Measurements from ENCODE around the gene IFI27.
"Not testable (repeated sequence)": the region's sequence is repeated elsewhere in the genome, so short reads cannot be mapped to it uniquely, and the experiment has no call there.

Gene IFI27

GRCh38 chr14:94110552-94111181 lies at the start of gene IFI27:
TSS of gene IFI27 (plus strand) at chr14:94110736.
- DNase-seq, result no peak

- DNase-seq, result no peak
Observed at GRCh38 chr14:94062344-94062940, 48.1 kb upstream of the IFI27 start.

DNA sequence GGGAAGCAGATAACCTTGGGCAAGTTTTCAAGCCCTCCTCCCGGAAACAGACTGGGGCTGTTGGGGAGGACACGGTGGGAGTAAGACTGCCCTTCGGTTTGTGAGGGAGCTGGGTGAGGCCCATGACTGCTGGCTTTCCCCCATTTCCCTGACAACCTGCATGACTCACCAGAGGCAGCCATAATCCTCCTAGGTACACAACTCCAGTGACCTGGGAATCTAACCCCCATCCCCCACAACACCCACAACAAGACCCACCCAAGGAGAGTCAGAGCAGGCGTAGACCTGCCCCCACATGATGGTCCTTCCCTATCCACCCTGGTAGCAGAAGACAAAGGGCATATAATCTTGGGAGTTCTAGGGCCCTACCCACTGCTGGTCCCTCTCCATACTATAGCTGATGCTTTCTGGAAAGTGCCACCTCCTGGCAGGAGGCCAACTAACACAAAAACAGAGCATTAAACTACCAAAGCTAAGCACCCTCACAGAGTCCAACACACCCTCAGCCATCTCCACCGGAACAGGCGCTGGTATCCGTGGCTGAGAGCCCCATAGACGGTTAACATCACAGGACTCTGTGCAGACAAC lies 44.4 kb upstream of the IFI27 start:
- no peak for DNase-seq

DNA sequence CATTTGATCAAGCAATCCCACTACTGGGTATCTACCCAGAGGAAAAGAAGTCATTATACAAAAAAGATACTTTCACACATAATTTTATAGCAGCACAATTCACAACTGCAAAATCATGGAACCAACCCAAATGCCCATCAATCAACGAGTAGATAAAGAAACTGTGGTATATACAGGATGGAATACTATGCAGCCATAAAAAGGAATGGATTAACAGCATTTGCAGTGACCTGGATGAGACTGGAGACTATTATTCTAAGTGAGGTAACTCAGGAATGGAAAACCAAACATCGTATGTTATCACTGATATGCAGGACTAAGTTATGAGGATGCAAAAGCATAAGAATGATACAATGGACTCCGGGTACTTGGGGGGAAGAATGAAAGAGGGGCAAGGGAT lies 38.5 kb upstream of the IFI27 start:
- DNase-seq, result not testable (repeated sequence)

DNA sequence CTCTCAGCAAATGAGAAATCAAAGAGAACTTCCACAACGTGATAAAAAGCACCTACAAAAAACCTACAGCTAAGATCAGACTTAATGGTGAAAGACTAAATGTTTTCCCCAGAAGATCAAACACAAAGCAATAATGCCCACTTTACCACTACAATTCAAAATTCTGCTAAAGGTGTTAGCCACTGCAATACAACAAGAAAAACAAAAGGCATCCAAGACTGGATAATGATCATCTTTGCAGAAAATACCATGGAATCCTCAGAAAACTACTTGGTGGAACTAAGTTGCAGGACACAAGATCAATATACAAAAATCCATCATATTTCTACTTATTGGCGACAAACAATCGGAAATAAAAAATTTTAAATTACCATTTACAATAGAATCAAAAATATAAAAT lies 36.0 kb upstream of the IFI27 start:
- DNase-seq, result no peak

GRCh38 chr14:94075008-94075407 lies 35.5 kb upstream of the IFI27 start:
- no peak for DNase-seq

GRCh38 chr14:94077111-94077821 lies 33.3 kb upstream of the IFI27 start:
- no peak for DNase-seq

DNA sequence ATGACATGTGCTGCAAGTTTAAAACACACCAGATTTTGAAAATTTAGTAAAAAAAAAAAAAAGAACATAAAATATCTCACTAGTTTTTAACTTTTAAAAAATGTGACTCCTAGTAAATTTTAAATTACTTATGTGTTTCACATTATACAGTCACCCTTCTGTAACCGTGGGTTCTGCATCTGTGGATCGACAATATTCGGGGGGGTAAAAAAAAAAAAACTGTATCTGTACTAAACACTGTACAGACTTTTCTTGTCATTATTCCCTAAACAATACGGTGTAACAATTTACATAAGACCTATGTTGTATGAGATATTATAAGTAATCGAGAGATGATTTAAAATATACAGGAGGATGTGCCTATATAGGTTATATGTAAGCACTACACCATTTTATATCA lies 32.7 kb upstream of the IFI27 start:
- DNase-seq, result no peak

- DNase-seq, result peak in 1 of 2 experiments; percentile 30
Observed at GRCh38 chr14:94079891-94080620, 30.5 kb upstream of the IFI27 start.

DNA sequence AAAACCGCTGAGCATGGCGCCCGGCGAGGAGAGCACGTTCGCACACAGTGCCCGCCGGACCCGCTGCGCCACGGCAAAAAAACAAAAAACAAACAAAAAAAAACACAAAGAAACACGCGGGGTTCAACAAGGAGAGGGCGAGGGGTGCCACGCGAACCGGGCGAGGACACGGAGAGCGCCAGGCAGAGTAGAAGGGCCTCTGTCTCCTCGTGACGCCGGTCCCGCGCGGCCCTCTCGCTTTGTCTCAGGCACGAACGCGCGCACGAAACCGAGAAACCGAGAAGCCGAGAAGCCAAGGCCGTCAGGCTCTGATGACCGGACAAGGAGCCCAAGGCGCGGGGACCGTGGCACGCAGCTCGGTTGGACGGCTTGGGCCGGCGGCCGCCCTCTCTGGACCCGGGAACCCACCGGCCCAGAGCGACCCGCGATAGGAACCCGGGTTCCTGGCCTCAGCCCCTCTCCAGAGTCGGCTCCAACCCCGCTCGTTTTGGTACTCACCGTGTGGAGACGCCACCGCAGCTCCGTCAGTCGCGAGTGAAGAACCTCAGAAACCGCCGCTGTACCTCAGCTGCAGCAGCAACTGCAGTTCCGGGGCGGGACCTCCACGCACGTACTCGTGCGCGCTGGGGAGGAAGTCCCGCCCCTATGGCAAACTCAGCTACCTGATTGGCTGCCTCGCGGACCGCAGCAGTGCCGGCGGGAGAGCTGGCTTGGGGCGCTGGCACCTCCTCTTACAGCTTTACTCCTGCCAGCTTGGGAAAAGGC lies 29.7 kb upstream of the IFI27 start, which contains the start of the genes DDX24 and IFI27L1:
DDX24 (minus strand) TSS at position 582 of the 765 bp plus-strand sequence. CDS start 1,460 bp downstream, outside the sequence.
IFI27L1 (plus strand) TSS at position 690 of the 765 bp plus-strand sequence. CDS start 15,628 bp downstream, outside the sequence.
- DNase-seq, result peak; percentile 68 to 92

DNA sequence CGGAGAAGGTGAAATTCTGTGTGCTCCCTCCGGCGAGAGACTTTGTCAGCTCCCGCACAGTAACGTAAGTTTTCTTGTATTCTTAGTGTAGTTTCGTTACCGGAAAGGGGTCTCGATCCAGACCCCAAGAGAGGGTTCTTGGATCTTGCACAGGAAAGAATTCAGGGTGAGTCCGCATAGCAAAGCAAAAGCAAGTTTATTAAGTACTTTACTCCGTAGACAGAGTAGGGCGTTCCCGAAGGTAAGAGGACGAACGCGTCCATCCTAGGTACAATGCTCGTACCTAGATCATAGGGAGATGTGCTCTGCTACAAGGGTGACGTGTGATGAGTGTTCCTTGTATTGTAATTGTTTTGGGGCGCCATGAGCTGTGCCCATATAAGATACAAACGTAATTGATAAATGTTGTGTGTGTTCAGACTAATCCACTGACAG lies 29.1 kb upstream of the IFI27 start:
- DNase-seq, result no peak

GRCh38 chr14:94087891-94088290 lies 22.6 kb upstream of the IFI27 start:
- no peak for DNase-seq

DNA sequence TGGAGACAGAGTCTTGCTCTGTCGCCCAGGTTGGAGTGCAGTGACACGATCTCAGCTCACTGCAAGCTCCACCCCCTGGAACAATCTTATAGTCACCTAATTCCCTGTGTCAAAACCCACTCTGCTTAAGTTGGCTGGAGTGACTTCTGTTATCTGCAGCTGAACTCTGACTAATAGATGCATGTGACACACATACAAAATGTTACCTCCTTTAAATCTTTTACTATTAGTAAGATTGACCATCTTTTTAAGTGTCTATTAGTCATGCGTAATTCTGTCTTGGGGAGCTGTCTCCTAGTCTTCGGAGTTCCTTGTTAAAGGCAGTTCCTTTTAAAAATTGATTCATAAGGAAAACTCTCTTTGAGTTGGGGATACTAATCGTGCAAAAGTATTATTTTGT lies 22.0 kb upstream of the IFI27 start:
- DNase-seq, result no peak

DNA sequence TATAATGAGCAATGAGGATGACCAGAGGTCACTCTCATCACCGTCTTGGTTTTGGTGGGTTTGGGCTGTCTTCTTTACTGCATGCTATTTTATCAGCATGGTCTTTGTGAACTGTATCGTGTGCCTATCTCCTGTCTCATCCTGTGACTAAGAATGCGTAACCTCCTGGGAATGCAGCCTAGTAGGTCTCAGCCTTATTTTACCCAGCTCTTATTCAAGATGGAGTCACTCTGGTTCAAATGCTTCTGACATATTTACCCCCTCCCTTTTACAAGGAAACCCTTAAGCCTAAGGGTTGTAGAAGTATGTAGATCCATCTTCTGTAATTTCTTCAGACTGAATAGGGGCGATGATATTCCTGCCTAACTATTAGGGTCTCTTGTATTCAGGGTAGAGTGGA lies 21.1 kb upstream of the IFI27 start:
- DNase-seq, result no peak

GRCh38 chr14:94093418-94093817 lies 17.1 kb upstream of the IFI27 start:
- DNase-seq, result no peak

DNA sequence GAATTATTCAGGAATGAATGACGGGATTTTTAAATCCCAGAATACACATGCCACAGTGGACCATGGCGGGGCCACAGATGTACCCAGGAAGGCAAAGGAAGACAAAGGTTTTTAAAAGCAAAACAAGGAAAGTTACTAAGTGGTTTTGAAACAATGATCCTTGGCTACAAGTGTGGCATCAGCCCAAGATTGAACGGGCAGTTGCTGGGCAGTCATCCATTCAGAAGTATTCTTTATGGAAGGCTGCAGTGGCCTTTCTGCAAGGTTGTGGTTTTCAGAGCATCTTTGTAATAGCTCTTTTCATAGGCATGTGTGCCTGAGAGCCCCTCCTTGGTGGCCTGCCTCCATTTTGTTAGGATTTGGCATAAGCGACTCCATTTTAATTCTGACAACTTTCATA lies 13.4 kb upstream of the IFI27 start:
- DNase-seq, result no peak

GRCh38 chr14:94098326-94098992 lies 12.1 kb upstream of the IFI27 start:
- no peak for DNase-seq

- DNase-seq, result no peak
Observed at GRCh38 chr14:94099006-94099405, 11.5 kb upstream of the IFI27 start.

GRCh38 chr14:94100847-94101246 lies 9.7 kb upstream of the IFI27 start:
- DNase-seq, result no peak

DNA sequence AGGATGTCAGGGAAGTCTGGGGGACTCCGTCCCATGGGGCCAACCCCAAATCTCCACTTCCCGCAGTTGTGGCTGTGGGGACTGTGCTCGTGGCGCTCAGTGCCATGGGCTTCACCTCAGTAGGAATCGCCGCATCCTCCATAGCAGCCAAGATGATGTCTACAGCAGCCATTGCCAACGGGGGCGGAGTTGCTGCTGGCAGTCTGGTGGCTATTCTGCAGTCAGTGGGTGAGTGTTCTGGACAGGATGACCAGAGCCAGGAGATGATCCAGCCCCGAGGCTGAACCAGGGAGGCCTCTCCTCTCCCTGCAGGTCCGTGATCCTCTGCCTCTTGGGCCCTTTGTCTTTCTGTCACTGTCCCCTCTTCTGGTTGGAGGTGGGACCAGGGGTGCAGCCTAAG lies 8.8 kb upstream of the IFI27 start:
- no peak for DNase-seq

GRCh38 chr14:94102768-94103482 lies 7.6 kb upstream of the IFI27 start:
- DNase-seq, result no peak
